Measurements from ENCODE around the gene SV2A.
"Not testable (repeated sequence)": the region's sequence is repeated elsewhere in the genome, so short reads cannot be mapped to it uniquely, and the experiment has no call there.

SV2A gene

GRCh38 chr1:149927563-149928400 lies 10.1 kb upstream of the SV2A start, which contains the start of gene SF3B4:
TSS of gene SF3B4 (minus strand) at chr1:149927803. CDS start at chr1:149927759, 44 bp downstream.
- peak; percentile 94 for DNase-seq

GRCh38 chr1:149927056-149927562 lies 9.5 kb upstream of the SV2A start:
- no peak for DNase-seq

- DNase-seq, result no peak
Measured at GRCh38 chr1:149926296-149926695, 8.7 kb upstream of the SV2A start.

- no peak for DNase-seq
Measured at GRCh38 chr1:149925751-149926150, 8.1 kb upstream of the SV2A start.

GRCh38 chr1:149925345-149925744 lies 7.7 kb upstream of the SV2A start:
- no peak for DNase-seq

- DNase-seq, result no peak
Measured at GRCh38 chr1:149923626-149924025, 6.0 kb upstream of the SV2A start.

- no peak for DNase-seq
Measured at GRCh38 chr1:149916898-149917252, 769 bp downstream of the SV2A start.

- DNase-seq, result no peak
Measured at GRCh38 chr1:149916193-149916897, 1.3 kb downstream of the SV2A start.

- DNase-seq, result no peak
Measured at GRCh38 chr1:149915429-149916192, 2.0 kb downstream of the SV2A start.

- no peak for DNase-seq
Measured at GRCh38 chr1:149914545-149914944, 3.1 kb downstream of the SV2A start.

- no peak for DNase-seq
Measured at GRCh38 chr1:149906570-149907075, 11.0 kb downstream of the SV2A start.

GRCh38 chr1:149903836-149904491 lies 13.7 kb downstream of the SV2A start:
- no peak for DNase-seq

GRCh38 chr1:149899460-149900284 lies 18.0 kb downstream of the SV2A start, which contains the start of gene BOLA1:
TSS of gene BOLA1 (plus strand) at chr1:149899568. CDS start at chr1:149900060, 492 bp downstream.
- peak; percentile 89 for DNase-seq

- DNase-seq, result no peak
Measured at GRCh38 chr1:149896575-149896974, 21.1 kb downstream of the SV2A start.

GRCh38 chr1:149888999-149889289 lies 28.7 kb downstream of the SV2A start:
- no peak for DNase-seq

- peak; percentile 84 for DNase-seq
Measured at GRCh38 chr1:149888247-149888998, 29.2 kb downstream of the SV2A start.

- peak; percentile 89 for DNase-seq
Measured at GRCh38 chr1:149887456-149888246, 30.0 kb downstream of the SV2A start.

GRCh38 chr1:149887196-149887455 lies 30.5 kb downstream of the SV2A start:
- not testable (repeated sequence) for DNase-seq

GRCh38 chr1:149886396-149887195 lies 31.0 kb downstream of the SV2A start:
- peak; percentile 92 for DNase-seq

GRCh38 chr1:149886121-149886395 lies 31.6 kb downstream of the SV2A start:
- DNase-seq, result not testable (repeated sequence)

Measured in NCI-H510A (cell line).